Right renal pelvis (tissue), 4 donors: Measurements from ENCODE around the gene TUG1. TPM values are rescaled to one million over a fixed set of nuclear protein-coding genes. Genes with fewer than 3 reads are reported as not detected.

Source experiments
- DNase-seq, 4 donors: peaks; one replicate each; pipeline ENCODE4 v3.0.0-alpha.2; 2013; ENCODE audit warnings: low read depth in 4 of 4, low spot score in 3 of 4, missing footprints in 1 of 4
- polyA plus RNA-seq, 4 donors: library from polyadenylated mRNA; unstranded; fragments of 120-200 nt; gene quantifications; one replicate each; pipeline ENCODE4 v1.2.1, GENCODE V29; 2013; ENCODE audit not compliant: insufficient read length in 4 of 4

The TUG1 gene
- polyA plus RNA-seq, 4 donors = 194 to 241 (median 229) TPM

GRCh38 chr22:30996462-30996861, 27.4 kb downstream of the TUG1 start:
- DNase-seq = no peak

- no peak for DNase-seq
Observed at GRCh38 chr22:30998329-30998728, 29.3 kb downstream of the TUG1 start.

- no peak for DNase-seq
Observed at GRCh38 chr22:31001124-31001770, 32.2 kb downstream of the TUG1 start.

- no peak for DNase-seq
Observed at GRCh38 chr22:31005535-31005934, 36.5 kb downstream of the TUG1 start.

- no peak for DNase-seq
Observed at GRCh38 chr22:31019191-31019930, 50.3 kb downstream of the TUG1 start.

GRCh38 chr22:31020334-31020733, 51.3 kb downstream of the TUG1 start:
- no peak for DNase-seq

- DNase-seq = no peak
Observed at GRCh38 chr22:31022516-31022915, 53.5 kb downstream of the TUG1 start.

Other genes starting within 250 kb of the TUG1 start
- gene MORC2, start 491 bp upstream of the TUG1 start, polyA plus RNA-seq = 10 to 100 TPM; 31.8 to 36.3 (median 33.6) TPM
- gene SMTN, start 112.1 kb downstream of the TUG1 start, polyA plus RNA-seq = 10 to 100 TPM; 32.2 to 50.9 (median 35.5) TPM
- gene SELENOM, start 138.3 kb downstream of the TUG1 start, polyA plus RNA-seq = 10 to 100 TPM in 2 of 4 donors, 1 to 10 TPM in 2; 8.2 to 14.0 (median 10.1) TPM
- 1 to 10 TPM; 4.3 to 4.6 (median 4.6) TPM for gene INPP5J, start 153.7 kb downstream of the TUG1 start, polyA plus RNA-seq
- gene PLA2G3, start 171.2 kb downstream of the TUG1 start, polyA plus RNA-seq = under 1 TPM; 0.10 to 0.21 (median 0.18) TPM
- 10 to 100 TPM; 53.1 to 58.7 (median 55.8) TPM for gene RNF185, start 190.9 kb downstream of the TUG1 start, polyA plus RNA-seq
- 10 to 100 TPM; 52.5 to 57.4 (median 53.0) TPM for gene LIMK2, start 243.0 kb downstream of the TUG1 start, polyA plus RNA-seq